HG02678 (cell line): ENCODE measurements around the gene ACTMAP.
A peak's percentile ranks its signal among the peaks of the same experiment; 100 is the strongest.
"Not testable (repeated sequence)": the region's sequence is repeated elsewhere in the genome, so short reads cannot be mapped to it uniquely, and the experiment has no call there.

ENCODE experiments used
- ATAC-seq: cut with Tn5 transposase; IDR thresholded peaks from one replicate; pipeline ENCODE4 v1.9.1; 2021; ENCODE audit warnings: mild to moderate bottlenecking, moderate library complexity; ENCODE audit not compliant: unreplicated experiment

ACTMAP gene

DNA sequence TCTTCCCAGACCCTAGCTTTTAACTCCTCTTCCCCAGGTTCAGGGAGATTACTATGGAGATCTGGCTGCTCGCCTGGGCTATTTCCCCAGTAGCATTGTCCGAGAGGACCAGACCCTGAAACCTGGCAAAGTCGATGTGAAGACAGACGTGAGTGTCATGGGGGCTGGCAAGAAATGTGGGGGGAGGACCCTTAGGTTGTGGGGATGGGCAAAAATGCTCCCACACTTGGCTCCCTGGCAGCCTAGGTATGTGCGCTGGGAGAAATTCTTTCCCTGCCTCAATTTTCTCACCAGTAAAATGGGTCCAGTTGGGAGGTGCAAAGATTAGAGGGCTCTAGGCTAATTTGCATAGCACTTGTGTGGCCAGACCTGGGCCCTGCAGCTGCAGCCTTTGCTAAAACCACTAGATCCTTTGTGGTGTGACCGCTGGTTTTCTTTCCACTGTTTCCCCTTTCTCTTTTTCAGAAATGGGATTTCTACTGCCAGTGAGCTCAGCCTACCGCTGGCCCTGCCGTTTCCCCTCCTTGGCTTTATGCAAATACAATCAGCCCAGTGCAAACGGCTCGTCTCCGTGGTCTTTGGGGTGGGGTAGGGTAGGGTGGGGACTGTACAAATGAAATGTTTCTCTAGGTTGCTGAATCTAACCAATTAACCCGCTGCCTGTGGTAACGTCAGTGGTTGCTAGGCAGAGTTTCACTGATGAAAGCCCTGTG is 26.8 kb upstream of the ACTMAP start:
- peak; percentile 54 for ATAC-seq

DNA sequence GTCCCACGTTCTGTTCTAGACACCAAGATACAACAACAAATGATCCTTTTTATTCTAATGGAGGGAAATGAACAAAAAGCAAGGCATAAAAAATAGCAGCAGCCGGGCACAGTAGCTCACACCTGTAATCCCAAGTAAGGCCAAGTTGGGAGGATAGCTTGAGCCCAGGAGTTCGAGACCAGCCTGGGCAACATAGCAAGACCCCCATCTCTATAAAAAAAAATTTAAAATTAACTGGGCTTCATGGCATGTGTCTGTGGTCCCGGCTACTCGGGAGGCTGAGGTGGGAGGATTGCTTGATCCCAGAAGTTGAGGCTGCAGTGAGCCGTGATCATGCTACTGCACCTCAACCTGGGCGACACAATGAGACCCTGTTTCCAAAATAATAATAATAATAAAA is 26.1 kb upstream of the ACTMAP start:
- no peak for ATAC-seq

DNA sequence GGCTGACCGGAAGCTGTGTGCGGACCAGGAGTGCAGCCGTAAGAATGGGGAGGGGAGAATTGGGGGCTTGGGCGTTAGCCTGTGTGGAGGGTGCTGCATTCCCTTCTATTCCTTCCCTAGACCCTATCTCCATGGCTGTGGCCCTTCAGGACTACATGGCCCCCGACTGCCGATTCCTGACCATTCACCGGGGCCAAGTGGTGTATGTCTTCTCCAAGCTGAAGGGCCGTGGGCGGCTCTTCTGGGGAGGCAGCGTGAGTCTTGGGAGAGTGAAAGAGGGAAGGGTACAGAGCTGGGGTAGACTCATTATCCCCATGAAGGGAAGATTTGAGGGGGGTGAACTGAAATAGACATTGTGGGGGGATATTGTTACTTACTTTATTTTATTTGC is 25.4 kb upstream of the ACTMAP start:
- no peak for ATAC-seq

DNA sequence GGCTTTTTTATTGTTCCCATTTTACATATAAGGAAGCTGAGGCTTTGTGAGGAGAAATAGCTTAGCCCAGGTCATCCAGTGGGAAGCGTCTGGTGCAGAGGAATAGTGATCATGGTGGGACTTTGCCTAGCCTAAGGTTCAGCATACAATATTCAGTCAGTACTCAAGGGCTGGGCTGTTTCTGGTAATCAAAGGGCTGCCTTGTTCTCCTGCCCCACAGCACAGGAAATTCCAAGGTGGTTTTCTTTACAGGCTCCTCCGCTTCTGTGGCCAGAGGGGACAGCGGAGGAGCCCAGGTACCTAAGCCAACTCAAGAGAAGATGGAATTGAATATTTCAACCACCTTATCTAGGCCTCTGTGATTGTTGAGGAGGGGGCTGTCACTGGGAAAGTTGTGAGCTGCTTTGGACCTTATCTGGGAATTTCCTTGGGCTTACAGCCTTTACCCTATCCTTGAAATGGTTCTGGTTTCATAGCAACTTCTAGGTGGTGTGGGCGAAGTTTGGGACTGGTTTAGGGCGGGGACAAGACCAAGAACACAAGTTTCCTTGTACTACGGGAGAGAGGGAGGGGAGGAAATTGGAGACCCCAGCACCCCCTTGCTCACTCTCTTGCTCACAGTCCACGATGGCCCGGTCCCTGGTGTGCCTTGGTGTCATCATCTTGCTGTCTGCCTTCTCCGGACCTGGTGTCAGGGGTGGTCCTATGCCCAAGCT is 24.8 kb upstream of the ACTMAP start, which contains the start of gene MIA:
Gene MIA (plus strand): TSS at position 606 of the 716 bp plus-strand sequence. CDS start 22 bp downstream, at position 628.
- no peak for ATAC-seq

GRCh38 chr19:40771101-40771862 is 21.0 kb upstream of the ACTMAP start:
- not testable (repeated sequence) for ATAC-seq

DNA sequence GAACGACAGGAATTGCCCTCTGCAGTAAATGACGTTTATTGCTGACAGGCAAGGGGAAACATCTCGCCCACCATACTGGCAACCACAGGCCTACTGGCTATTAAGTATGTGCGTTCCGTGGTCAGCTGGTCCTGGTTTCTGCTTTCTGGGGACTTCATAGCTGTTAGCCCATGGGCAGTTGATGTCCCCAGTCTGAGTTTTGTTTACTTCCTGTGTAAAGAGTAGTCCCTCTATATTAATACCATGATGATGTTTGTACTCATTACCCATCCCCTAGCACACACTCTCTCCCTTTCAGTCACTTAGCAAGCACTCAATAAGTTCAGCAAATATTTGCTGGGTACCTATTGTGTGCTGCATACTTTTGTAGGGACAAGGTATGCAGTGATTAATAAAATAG is 18.6 kb upstream of the ACTMAP start:
- no peak for ATAC-seq

DNA sequence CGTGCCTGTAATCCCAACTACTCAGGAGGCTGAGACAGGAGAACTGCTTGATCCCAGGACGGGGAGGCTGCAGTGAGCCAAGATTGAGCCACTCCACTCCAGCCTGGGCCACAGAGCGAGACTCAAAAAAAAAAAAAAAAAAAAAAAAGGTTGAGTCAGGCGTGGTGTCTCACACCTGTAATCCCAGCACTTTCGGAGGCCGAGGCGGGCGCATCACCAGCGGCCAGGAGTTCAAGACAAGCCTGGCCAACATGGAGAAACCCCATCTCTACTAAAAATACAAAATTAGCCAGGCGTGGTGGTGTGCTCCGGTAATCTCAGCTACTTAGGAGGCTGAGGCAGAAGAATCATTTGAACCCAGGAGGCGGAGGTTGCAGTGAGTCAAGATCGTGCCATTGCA is 16.1 kb upstream of the ACTMAP start:
- ATAC-seq: not testable (repeated sequence)

- no peak for ATAC-seq
These were observed 13.7 kb upstream of the ACTMAP start for GRCh38 chr19:40763963-40764362.

DNA sequence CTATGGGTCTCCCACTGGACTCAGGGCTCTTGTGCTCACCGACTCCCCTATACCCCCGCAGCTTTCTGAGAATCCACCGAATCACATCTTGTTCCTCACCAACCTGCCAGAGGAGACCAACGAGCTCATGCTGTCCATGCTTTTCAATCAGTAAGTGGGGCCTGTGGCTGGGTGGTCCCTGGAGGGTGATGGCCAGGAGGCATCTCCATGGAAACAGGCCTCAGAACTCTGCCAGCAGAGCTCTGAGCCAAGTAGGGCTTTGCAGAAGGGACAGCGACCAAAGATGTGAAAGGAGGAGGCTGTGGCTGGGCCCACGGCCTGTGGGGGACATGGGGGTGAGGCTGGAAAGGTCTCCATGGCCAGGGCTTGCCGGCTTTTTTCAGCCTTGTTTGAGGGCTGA is 13.2 kb upstream of the ACTMAP start:
- no peak for ATAC-seq

DNA sequence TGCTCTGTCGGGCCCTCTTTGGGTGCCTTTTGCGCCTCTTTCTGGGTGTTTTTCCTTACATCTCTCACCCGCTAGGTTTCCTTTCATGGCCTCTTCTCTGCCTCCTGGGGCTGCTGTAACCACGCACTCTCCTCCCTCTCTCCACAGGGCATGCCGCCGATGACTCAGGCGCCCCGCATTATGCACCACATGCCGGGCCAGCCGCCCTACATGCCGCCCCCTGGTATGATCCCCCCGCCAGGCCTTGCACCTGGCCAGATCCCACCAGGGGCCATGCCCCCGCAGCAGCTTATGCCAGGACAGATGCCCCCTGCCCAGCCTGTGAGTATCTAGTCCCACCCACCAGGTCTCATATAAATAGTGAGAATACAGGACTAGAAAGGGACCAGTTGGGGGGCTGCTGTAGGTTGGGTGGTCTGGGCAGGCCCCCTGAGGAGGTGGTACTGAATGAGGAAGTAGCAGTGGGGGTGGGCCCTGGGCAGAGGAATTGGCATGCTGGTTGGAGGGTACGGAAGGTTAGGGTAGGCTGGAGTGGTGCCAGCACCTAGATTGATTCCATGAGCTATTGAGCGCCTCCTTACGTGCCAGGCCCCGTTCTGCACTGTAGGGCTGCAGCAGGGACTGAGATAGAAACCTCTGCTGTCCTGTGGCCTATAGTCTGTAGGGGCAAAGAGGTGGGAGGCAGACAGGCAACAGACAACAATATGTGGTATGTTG is 12.6 kb upstream of the ACTMAP start:
- ATAC-seq: no peak

DNA sequence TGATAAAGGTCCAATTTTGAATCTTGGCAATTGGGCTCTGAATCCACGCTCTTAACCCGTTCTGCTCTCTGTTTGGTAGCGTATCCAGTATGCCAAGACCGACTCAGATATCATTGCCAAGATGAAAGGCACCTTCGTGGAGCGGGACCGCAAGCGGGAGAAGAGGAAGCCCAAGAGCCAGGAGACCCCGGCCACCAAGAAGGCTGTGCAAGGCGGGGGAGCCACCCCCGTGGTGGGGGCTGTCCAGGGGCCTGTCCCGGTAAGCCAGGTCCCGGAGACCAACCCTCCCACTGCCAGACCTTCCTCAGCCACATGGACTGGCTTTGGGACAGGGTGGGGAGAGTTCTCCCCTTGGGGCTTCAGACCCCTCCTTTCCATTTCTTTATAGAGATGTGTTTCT is 9.1 kb upstream of the ACTMAP start:
- no peak for ATAC-seq

DNA sequence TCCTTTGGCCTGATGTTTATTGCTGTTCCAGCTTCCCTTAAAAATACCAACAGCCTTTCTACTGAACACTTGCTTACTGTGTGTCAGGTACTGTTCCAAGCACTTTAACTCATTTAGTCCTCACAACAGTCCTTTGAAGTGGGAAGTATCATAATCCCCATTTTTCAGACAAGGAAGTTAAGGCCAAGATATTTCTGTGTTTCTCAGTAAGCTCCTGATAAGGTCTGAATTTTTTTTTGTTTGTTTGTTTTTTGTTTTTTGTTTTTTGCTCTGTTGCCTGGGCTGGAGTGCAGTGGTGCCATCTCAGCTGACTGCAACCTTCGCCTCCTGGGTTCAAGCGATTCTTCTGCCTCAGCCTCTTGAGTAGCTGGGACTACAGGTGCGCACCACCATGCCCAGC is 8.2 kb upstream of the ACTMAP start:
- ATAC-seq: no peak

GRCh38 chr19:40756502-40757110 is 6.3 kb upstream of the ACTMAP start:
- ATAC-seq: no peak

DNA sequence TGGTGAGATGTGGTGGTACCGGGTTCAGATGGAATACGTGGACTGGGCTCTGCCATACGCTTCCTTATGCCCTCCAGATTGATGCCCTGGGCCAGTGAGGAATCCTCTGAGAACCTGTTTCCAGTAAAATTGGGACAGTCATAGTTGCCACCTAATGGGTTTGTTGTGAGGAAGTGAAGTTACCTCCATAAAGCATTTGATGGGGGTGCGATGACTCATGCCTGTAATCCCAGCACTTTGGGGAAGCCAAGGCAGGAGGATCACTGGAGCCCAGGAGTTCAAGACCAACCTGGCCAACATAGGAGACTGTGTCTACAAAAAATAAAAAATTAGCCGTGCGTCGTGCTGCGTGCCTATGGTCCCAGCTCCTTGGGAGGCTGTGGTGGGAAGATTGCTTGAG is 5.5 kb upstream of the ACTMAP start:
- no peak for ATAC-seq

GRCh38 chr19:40755248-40755624 is 5.0 kb upstream of the ACTMAP start:
- no peak for ATAC-seq

DNA sequence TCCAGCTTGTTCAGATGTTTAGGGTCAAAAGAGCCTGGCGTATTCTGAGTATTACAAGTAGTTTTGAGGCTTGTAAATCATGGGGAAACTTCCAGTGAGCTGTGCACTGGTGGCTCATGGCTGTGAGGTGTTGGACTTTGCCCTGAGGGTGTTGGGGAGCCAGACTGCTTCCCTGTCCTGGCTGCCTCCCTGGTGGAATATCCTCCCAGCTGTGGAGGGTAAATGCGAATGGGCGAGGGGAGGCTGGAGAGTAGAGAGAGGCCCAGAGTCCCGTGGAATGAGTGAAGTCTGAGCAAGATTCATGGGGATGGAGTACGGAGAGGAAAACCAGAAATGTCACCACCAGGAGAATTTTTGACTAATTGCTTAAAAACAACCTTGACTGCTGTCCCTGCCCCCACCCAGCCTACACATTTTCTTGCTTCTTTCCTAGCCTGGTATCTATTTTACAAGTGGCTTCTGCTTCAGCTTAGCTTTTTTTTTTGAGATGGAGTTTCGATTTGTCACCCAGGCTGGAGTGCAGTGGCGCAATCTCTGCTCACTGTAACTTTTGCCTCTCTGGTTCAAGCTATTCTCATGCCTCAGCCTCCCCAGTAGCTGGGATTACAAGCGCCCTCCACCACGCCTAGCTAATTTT is 4.5 kb upstream of the ACTMAP start:
- ATAC-seq: no peak

- no peak for ATAC-seq
These were observed 2.0 kb upstream of the ACTMAP start for GRCh38 chr19:40752257-40752781.

DNA sequence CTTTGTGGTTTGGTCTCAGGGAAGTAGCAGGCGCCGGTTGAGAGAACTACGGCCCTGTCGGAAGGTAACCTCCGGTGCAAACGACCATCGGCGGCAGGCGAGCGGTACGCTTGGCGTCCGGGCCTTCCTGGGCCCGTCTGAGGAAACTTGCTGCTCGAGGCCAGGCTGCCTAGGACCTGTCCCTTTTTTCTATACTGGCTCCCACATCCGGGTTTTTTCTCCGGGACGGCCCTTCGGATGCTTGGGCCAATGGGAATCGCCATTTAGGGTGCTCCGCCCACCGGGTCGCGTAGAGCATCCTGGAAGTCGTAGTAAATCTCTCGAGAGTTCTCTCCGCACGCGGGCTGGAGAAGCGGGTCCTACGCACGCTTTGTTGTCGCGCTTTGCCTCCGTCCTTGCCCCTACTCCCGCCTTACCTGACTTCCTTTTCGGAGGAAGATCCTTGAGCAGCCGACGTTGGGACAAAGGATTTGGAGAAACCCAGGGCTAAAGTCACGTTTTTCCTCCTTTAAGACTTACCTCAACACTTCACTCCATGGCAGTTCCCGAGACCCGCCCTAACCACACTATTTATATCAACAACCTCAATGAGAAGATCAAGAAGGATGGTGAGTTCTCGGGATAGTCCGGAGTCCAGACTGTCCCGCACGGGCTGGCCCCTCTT is 729 bp upstream of the ACTMAP start, which contains the start of gene SNRPA:
Gene SNRPA (plus strand): TSS at position 330 of the 664 bp plus-strand sequence. CDS start 206 bp downstream, at position 536.
- peak; percentile 57 for ATAC-seq

DNA sequence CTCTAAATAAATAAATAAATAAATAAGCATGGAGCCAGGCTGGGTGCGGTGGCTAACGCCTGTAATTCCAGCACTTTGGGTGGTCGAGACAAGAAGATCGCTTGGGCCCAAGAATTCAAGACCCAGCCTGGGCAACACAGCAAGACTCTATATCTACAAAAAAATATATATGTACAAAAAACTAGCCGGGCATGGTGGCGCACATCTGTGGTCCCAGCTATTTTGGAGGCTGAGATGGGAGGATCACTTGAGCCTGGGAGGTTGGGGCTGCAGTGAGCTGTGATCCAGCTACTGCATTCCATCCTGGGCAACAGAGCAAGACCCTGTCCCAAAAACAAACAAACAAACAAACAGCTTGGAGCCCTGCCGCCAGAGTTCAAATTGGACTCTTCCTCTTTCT is 2.7 kb downstream of the ACTMAP start:
- no peak for ATAC-seq
